Endodermal cell (in vitro differentiated cells): ENCODE measurements around the gene FGB. TPM values are rescaled to one million over a fixed set of nuclear protein-coding genes. Genes with fewer than 3 reads are reported as not detected.

Source experiments
- DNase-seq: peaks from one replicate; pipeline ENCODE4 v3.0.0-alpha.2; 2017
- H3K27ac ChIP-seq: 2 replicates; pipeline ENCODE4 v1.5.1; 2013; ENCODE audit warnings: mild to moderate bottlenecking, low read depth, low read length, moderate library complexity
- H3K27me3 ChIP-seq: 2 replicates; pipeline ENCODE4 v1.6.1; 2013; ENCODE audit warnings: mild to moderate bottlenecking, low read length, moderate library complexity; ENCODE audit not compliant: insufficient read depth, control insufficient read depth, poor library complexity, severe bottlenecking
- H3K36me3 ChIP-seq: 2 replicates; pipeline ENCODE4 v1.7.0; 2013; ENCODE audit warnings: mild to moderate bottlenecking, low read length, moderate library complexity; ENCODE audit not compliant: control insufficient read depth, insufficient read depth
- H3K4me1 ChIP-seq: one replicate; pipeline ENCODE4 v1.7.0; 2013; ENCODE audit warnings: low read length; ENCODE audit not compliant: control insufficient read depth, insufficient read depth
- H3K4me3 ChIP-seq: 2 replicates; pipeline ENCODE4 v1.5.1; 2013; ENCODE audit warnings: mild to moderate bottlenecking, low read length, moderate library complexity
- H3K9ac ChIP-seq: 2 replicates; pipeline ENCODE4 v1.6.1; 2013; ENCODE audit warnings: mild to moderate bottlenecking, low read length, moderate library complexity; ENCODE audit not compliant: poor library complexity, severe bottlenecking; ENCODE audit errors: extremely low read depth
- H3K9me3 ChIP-seq: 2 replicates; pipeline ENCODE4 v1.6.1; 2013; ENCODE audit warnings: mild to moderate bottlenecking, low read length, moderate library complexity; ENCODE audit not compliant: control insufficient read depth
- H3K27ac Mint-ChIP-seq: 2 replicates; pipeline ENCODE4 v1.8.0; 2020; ENCODE audit warnings: mixed read lengths
- H3K27me3 Mint-ChIP-seq: 2 replicates; pipeline ENCODE4 v1.8.0; 2021; ENCODE audit warnings: mild to moderate bottlenecking, mixed read lengths; ENCODE audit not compliant: insufficient read depth
- H3K36me3 Mint-ChIP-seq: 2 replicates; pipeline ENCODE4 v1.8.0; 2020; ENCODE audit warnings: low read depth, mixed read lengths
- H3K4me1 Mint-ChIP-seq: 2 replicates; pipeline ENCODE4 v1.8.0; 2020; ENCODE audit warnings: mixed read lengths
- H3K4me3 Mint-ChIP-seq: 2 replicates; pipeline ENCODE4 v1.8.0; 2020; ENCODE audit warnings: mild to moderate bottlenecking, moderate library complexity, mixed read lengths
- H3K9me3 Mint-ChIP-seq: 2 replicates; pipeline ENCODE4 v1.8.0; 2020; ENCODE audit warnings: mild to moderate bottlenecking, mixed read lengths
- CTCF ChIP-seq: fragments of 200-600 bp; sonication (generic); conservative IDR thresholded peaks from 2 replicates; pipeline ENCODE4 v1.5.0; 2021; ENCODE audit warnings: antibody characterized with exemption, mild to moderate bottlenecking
- WGBS, 2 experiments: methylation state at CpG; one replicate each; pipeline versions ENCODE4 v1.1.5 to v1.1.7; 2013; ENCODE audit warnings: missing lambda C conversion rate in 2 of 2, mixed read lengths in 1 of 2; ENCODE audit not compliant: insufficient coverage in 1 of 2, insufficient read length in 1 of 2; 5-methylcytosine and 5-hydroxymethylcytosine counted together
- total RNA-seq, 2 donors: library from RNA; stranded (reverse); fragmentation: NEBNext Ultra II Directional in 1 of 2; extraction: Animal tissue kit (Norgen Biotek cat#: 25700) in 1 of 2; gene quantifications; 2 replicates in 1 of 2; 3 replicates in 1 of 2; pipeline ENCODE4 v1.2.1, GENCODE V29; 2021

Gene FGB
- total RNA-seq, 2 donors from 2014 or later: 0.55 TPM; not detected in 1

DNA sequence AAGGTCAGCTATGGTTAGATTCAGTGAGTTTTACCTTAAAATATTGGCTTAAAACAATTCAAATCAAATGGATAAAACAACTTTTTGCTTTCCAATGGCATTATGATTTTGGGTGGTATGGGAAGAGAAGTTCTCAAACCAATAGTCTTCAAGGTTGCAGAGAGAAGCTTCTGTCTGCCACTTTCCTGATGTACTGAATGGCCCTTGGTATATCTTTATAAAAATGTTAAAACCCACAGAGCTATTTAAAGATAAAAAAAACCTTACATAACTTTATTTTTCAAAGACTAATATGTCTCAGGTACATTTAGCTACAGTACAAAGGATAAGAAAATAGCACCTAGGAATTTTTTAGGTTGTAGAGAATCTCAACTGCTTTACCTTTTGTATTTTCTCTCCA lies 20.9 kb downstream of the FGB start:
- Histone ChIP-seq H3K4me3 (no peak overlapping the region), H3K36me3 (no peaks in the 10 kb centered on the region), H3K27me3 (no peaks in the 10 kb centered on the region), H3K27ac (no peak overlapping the region), H3K9me3 (no peaks in the 10 kb centered on the region), H3K4me1 (peaks cover 3% of the 10 kb centered on the region), H3K9ac (no peak overlapping the region)
- no peaks in the 10 kb centered on the region for H3K9me3 Mint-ChIP-seq
- no peak overlapping the region for H3K27ac Mint-ChIP-seq
- H3K4me1 Mint-ChIP-seq: peaks cover 10% of the 10 kb centered on the region
- no peak for TF ChIP-seq CTCF
- no peak overlapping the region for H3K4me3 Mint-ChIP-seq
- no peak for DNase-seq
- H3K27me3 Mint-ChIP-seq: no peaks in the 10 kb centered on the region
- H3K36me3 Mint-ChIP-seq: no peaks in the 10 kb centered on the region

DNA sequence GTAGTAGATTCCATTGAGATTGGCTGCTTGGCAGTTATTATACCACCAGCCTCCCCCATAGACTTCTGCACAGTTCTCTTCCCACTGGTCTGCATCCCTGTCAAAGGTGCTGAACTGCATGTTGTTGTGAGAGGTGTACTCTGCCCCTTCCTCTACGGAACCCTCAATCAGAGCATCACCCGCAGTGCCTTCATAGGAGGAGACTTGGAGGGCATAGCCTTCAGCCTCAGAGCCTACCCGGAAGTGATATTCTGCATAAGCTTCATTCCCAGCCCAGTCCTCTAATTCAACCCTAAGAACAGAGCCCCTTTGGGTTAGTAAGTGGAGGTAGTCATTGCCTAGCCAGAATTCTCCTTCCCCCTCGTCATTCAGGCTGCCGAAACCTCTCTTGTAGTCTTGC lies 21.4 kb downstream of the FGB start:
- H3K4me1 Mint-ChIP-seq: peaks cover 10% of the 10 kb centered on the region
- Histone ChIP-seq H3K4me3 (no peak overlapping the region), H3K9me3 (no peaks in the 10 kb centered on the region), H3K4me1 (peaks cover 3% of the 10 kb centered on the region), H3K36me3 (no peaks in the 10 kb centered on the region), H3K27ac (no peak overlapping the region), H3K27me3 (no peaks in the 10 kb centered on the region), H3K9ac (no peak overlapping the region)
- H3K27me3 Mint-ChIP-seq: no peaks in the 10 kb centered on the region
- no peaks in the 10 kb centered on the region for H3K9me3 Mint-ChIP-seq
- 92 to 93% methylated on average over 2 to 5 of the region's 5 CpGs for WGBS, 2 experiments
- H3K27ac Mint-ChIP-seq: no peak overlapping the region
- no peaks in the 10 kb centered on the region for H3K36me3 Mint-ChIP-seq
- no peak overlapping the region for H3K4me3 Mint-ChIP-seq
- TF ChIP-seq CTCF: no peak
- DNase-seq: no peak

DNA sequence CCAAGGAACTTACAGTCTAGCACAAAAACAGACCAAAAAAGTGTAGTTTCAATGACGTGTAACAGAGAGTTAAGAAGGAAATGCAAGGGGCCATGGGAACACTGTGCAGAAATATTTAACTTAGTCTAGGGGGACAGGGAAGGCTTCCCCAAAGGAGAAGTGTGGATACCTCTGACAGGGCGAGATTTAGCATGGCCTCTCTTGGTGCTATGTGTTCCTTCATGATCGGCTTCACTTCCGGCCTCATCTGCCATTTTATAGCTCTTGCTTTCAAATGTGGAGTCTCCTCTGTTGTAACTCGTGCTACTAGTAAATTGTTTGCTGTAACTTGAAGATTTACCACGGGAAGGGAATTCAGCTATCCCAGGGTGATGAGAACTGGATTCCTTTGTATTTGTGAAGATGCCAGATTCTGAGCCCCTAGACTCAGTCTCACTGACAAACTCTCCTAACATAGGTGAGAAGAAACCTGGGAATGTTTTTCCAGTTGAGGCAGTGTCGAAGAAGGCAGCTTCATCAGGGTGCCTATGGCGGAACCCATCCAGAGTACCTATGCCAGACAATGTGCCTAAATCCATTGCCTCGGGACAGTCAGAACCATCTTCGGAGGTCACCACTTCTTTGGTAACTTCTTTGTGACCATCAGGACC lies 22.7 kb downstream of the FGB start:
- 94 to 97% methylated on average over 10 of the region's 10 CpGs for WGBS, 2 experiments
- Histone ChIP-seq H3K4me3 (no peak overlapping the region), H3K27ac (no peak overlapping the region), H3K9me3 (no peaks in the 10 kb centered on the region), H3K4me1 (peaks cover 3% of the 10 kb centered on the region), H3K36me3 (no peaks in the 10 kb centered on the region), H3K27me3 (no peaks in the 10 kb centered on the region), H3K9ac (no peak overlapping the region)
- H3K9me3 Mint-ChIP-seq: no peaks in the 10 kb centered on the region
- H3K36me3 Mint-ChIP-seq: no peaks in the 10 kb centered on the region
- no peak for DNase-seq
- no peak overlapping the region for H3K27ac Mint-ChIP-seq
- H3K4me1 Mint-ChIP-seq: peaks cover 20% of the 10 kb centered on the region
- no peaks in the 10 kb centered on the region for H3K27me3 Mint-ChIP-seq
- TF ChIP-seq CTCF: no peak
- H3K4me3 Mint-ChIP-seq: no peak overlapping the region
